ENCODE data around the gene ANKZF1.
A peak's percentile ranks its signal among the peaks of the same experiment; 100 is the strongest.

Gene ANKZF1

DNA sequence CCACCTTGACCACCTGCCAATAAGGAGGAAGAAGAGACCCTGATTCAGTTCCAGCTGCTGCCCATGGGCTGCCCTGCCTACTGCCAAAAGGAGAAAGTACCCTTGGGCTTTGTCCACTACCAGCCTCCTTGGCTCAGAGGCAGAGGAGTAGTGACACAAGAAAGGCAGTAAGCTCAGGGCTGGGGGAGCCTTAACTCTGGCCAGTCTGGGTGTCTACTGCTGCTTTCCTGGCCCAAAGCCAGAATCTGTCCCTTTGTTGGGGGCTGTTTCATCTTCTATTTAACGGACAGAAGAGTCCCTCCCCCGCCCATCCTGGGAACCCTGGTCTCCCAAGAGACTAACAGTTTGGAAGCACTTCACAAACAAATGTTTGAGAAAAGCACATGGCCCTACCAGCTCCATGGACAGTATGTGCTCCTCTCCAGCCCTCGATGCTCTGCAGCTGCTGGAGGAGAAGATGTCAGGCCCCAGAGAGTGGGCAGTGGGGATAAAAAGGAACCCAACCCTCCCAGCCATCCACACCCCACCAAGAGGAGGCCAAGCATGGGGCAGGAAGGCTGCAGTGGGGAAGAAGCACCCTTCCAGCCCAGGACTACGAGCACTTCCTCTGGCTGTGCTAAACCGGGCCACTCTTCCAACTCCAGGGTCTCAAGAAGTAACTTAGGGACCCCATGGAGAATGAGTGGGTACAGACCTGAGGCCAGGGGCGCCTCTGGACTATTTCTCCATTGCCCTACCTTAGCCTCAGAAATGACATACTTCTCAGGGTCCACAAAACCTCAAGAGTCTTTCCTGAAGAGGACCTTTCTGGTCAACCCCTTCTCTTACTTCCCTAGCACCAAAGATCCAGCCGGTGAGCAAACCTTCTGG, 1.3 kb upstream of the ANKZF1 start:
- no peak for DNase-seq (ENCODE audit: low read depth, low spot score)
- TF ChIP-seq, protein P1, sequence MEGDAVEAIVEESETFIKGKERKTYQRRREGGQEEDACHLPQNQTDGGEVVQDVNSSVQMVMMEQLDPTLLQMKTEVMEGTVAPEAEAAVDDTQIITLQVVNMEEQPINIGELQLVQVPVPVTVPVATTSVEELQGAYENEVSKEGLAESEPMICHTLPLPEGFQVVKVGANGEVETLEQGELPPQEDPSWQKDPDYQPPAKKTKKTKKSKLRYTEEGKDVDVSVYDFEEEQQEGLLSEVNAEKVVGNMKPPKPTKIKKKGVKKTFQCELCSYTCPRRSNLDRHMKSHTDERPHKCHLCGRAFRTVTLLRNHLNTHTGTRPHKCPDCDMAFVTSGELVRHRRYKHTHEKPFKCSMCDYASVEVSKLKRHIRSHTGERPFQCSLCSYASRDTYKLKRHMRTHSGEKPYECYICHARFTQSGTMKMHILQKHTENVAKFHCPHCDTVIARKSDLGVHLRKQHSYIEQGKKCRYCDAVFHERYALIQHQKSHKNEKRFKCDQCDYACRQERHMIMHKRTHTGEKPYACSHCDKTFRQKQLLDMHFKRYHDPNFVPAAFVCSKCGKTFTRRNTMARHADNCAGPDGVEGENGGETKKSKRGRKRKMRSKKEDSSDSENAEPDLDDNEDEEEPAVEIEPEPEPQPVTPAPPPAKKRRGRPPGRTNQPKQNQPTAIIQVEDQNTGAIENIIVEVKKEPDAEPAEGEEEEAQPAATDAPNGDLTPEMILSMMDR (IDR thresholded peaks at IDR 0.05; ENCODE audit: low read depth, low read length): no peak
- in situ Hi-C loops (cut with HindIII; ENCODE audit: low sequenced_read_pairs): no loop called here
- H3K4me3 ChIP-seq (ENCODE audit: low read depth, low read length): peak overlapping the region; percentile 85

DNA sequence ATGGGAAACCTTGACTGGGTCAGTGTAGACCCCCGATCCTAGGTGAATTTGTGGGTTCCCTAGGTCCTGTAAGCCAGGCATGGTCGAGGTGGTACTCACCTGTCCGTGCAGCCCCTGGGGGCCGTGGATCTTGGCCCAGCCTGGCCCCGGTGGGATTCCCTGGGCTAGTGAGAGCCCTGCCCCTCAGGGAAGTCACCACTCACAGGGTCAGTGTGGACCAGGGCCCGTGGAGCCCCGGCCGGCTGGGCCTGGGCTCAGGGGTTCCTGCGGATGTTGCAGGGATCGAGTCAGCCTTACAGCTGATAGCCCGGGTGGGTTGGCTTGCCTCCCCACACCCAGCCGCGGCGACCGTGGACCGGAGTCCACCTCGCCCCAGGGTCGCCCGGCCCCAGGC, 698 bp upstream of the ANKZF1 start:
- TF ChIP-seq, protein P1 (IDR thresholded peaks at IDR 0.05; ENCODE audit: low read depth, low read length): no peak
- no peak for DNase-seq (ENCODE audit: low read depth, low spot score)
- peak overlapping the region; percentile 85 for H3K4me3 ChIP-seq (ENCODE audit: low read depth, low read length)
- in situ Hi-C loops (cut with HindIII; ENCODE audit: low sequenced_read_pairs): no loop called here

DNA sequence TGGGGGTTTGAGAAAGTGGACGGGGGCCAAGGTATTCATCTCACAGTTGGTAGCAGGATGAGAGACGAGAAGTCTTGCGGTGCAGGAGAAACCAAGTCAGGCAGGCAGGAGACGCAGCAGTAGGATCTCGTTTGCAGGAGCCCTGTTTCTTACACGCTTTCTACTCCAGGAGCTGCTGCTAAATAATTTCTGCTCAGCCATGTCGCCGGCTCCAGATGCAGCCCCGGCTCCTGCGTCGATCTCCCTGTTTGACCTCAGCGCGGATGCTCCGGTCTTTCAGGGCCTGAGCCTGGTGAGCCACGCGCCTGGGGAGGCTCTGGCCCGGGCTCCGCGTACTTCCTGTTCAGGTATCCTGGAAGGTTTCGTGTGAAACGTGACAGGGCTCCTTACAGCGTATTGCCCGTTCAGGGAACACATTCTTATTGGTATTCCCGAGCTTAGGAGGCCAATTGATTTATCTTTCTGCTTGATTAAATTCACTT, 494 bp downstream of the ANKZF1 start:
- in situ Hi-C loops (cut with HindIII; ENCODE audit: low sequenced_read_pairs): no loop called here
- peak overlapping the region; percentile 85 for H3K4me3 ChIP-seq (ENCODE audit: low read depth, low read length)
- no peak for DNase-seq (ENCODE audit: low read depth, low spot score)
- TF ChIP-seq, protein P1 (IDR thresholded peaks at IDR 0.05; ENCODE audit: low read depth, low read length): no peak

DNA sequence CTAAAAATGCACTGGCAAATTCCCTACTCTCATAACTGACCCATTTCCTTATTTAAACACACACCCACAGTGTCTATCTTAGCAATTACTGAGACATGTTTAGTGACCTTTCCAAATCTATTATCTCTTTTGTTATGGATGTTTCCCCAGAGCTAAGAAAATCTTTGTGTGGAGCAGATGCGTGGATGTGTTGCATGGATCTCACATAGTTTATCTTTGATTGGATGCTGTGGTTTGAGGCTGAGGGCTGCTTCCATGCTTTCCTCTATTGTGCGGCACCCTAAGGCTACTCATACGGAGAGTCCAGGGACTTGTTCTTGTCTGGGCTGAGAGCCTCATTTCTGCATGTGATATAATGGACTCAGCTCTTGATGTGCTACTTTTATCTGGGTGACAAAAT, 4.7 kb downstream of the ANKZF1 start:
- H3K4me3 ChIP-seq (ENCODE audit: low read depth, low read length): no peak overlapping the region
- no peak for DNase-seq (ENCODE audit: low read depth, low spot score)
- in situ Hi-C loops (cut with HindIII; ENCODE audit: low sequenced_read_pairs): no loop called here
- TF ChIP-seq, protein P1 (IDR thresholded peaks at IDR 0.05; ENCODE audit: low read depth, low read length): no peak

DNA sequence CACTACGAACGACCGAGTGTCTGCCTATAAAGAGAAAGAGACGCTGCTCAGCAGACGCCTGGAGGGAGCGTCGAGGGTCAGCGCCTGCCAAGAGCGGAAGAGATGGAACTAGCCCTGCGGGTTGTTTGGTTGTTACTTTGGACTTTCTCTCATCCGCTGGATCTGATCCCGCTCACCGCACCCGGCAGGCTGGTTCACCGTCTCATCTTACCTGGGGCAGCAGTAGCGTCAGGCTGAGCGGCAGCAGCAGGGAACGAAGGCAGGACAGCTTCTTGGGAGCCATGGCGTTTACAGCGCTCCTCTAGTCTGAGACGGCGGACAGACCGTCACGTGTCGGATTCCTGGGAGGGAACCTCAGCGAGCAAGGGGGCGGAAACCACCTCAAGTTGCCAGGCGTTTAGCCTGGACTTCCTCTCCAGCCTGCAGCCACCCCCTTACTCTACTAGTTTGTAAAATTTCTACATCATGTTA, 13.7 kb downstream of the ANKZF1 start:
- DNase-seq (ENCODE audit: low read depth, low spot score): no peak
- TF ChIP-seq, protein P1 (IDR thresholded peaks at IDR 0.05; ENCODE audit: low read depth, low read length): no peak
- in situ Hi-C loops (cut with HindIII; ENCODE audit: low sequenced_read_pairs): no loop called here
- no peak overlapping the region for H3K4me3 ChIP-seq (ENCODE audit: low read depth, low read length)

DNA sequence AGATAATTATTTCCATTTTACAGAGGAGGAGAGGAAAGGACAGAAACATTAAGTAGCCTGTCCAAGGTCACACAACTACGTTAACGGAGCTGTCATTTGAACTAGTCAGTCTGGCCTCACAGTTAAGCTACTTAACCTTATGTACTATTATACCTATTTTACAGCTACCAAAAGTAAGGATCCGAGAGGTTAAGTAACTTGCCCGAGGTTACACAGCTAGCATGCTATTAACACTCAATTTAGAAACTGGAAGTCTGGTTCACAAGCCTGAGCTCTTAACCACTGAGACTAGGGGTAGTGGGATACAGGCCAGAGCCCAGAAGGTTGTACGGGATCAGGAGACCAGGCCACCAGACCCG, 15.2 kb downstream of the ANKZF1 start:
- peak overlapping the region; percentile 95 for H3K4me3 ChIP-seq (ENCODE audit: low read depth, low read length)
- TF ChIP-seq, protein P1 (IDR thresholded peaks at IDR 0.05; ENCODE audit: low read depth, low read length): no peak
- in situ Hi-C loops (cut with HindIII; ENCODE audit: low sequenced_read_pairs): no loop called here
- DNase-seq (ENCODE audit: low read depth, low spot score): no peak

All from astrocyte of the spinal cord (primary cell).